Mucosa of stomach (tissue), 1 donor: Measurements from ENCODE around the gene CCL3.
"Not testable (repeated sequence)": the region's sequence is repeated elsewhere in the genome, so short reads cannot be mapped to it uniquely, and the experiment has no call there.

Source experiments
- H3K27me3 ChIP-seq: one replicate; pipeline ENCODE4 v1.7.0; 2013; ENCODE audit warnings: mild to moderate bottlenecking, low read length; ENCODE audit not compliant: control insufficient read depth, insufficient read depth
- H3K36me3 ChIP-seq: one replicate; pipeline ENCODE4 v1.7.0; 2013; ENCODE audit warnings: low read length; ENCODE audit not compliant: control insufficient read depth, insufficient read depth
- H3K4me1 ChIP-seq: one replicate; pipeline ENCODE4 v1.7.0; 2013; ENCODE audit warnings: mild to moderate bottlenecking, low read length; ENCODE audit not compliant: control insufficient read depth, insufficient read depth
- H3K4me3 ChIP-seq: one replicate; pipeline ENCODE4 v1.7.0; 2013; ENCODE audit warnings: low read length
- H3K9ac ChIP-seq: one replicate; pipeline ENCODE4 v1.7.0; 2013; ENCODE audit warnings: mild to moderate bottlenecking, low read length, moderate library complexity
- H3K9me3 ChIP-seq: one replicate; pipeline ENCODE4 v1.7.0; 2013; ENCODE audit warnings: mild to moderate bottlenecking, low read length, moderate library complexity; ENCODE audit not compliant: control insufficient read depth
- donor health status: Pancreatic carcinoma.

CCL3 gene

DNA sequence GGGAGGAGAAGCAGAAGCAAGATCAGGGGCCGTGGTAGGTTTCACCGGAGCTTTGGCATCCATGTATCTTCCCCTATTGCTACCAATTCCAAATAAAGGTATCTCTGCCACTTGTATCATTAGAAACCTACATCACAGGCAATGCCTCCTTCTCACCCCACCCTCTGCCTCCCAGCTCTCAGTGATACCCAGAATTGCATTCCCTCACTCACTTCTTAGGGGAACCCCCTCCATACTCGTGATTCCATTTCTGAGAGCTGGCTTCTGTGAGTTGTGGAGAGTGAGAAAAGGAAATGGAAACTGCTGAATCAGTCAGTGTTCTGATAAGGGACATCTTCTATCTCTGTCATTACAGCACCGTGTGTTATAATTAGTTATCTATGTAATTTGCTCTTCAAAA is 2.3 kb upstream of the CCL3 start:
- Histone ChIP-seq H3K4me1 (no peaks in the 10 kb centered on the region), H3K4me3 (no peak overlapping the region), H3K9me3 (no peaks in the 10 kb centered on the region), H3K36me3 (no peaks in the 10 kb centered on the region), H3K9ac (no peak overlapping the region), H3K27me3 (no peaks in the 10 kb centered on the region)

DNA sequence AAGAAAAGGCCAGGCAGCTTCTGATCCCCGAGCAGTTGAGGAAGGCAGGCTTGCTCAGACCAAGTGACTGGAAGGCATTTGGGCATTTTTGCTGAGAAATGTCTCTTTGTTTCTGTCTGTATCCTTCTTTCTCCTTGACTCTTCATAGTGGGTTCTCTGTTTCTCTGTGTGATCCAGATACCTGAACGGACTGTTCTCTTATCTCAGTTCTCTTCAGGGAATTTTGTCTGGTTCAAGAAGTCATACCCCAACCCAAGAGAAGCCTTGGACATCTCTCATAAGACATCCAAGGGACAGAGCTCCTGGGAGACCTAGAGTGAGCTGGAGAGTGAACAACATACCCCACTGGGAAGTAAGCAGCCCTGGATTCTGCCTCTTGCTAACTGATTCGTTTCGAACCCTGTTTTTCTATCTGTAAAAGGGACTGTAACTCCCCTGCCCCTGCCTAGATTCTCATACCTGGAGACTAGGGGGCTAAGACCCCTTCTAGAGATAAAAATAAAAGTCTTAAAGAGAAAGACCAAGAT is 541 bp downstream of the CCL3 start:
- Histone ChIP-seq H3K27me3 (no peaks in the 10 kb centered on the region), H3K36me3 (no peaks in the 10 kb centered on the region), H3K4me3 (no peak overlapping the region)

DNA sequence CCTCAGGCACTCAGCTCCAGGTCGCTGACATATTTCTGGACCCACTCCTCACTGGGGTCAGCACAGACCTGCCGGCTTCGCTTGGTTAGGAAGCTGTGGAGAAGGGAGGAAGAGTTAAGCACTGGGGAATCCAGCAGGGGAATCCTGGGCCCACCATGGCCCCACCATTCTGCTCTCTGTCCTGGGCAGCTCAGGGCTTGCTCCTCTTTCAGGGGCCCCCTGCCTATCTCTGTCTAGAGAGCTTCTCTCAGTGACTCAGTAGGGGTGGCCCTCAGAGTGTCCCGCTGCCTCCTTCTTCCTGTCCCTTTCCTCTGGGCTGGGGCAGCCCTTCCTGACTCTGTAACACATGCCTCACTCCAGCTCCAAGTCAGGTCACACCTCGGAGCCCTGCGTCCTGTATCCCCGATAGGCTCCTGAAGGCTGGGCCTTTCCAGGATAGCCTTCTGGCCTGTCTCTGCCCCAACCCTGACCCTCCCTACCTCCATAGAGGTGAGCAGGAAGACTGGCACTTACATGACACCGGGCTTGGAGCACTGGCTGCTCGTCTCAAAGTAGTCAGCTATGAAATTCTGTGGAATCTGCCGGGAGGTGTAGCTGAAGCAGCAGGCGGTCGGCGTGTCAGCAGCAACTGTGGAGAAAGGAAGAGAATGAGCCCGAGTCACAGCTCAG is 1.1 kb downstream of the CCL3 start:
- Histone ChIP-seq H3K4me3 (no peak overlapping the region), H3K4me1 (no peaks in the 10 kb centered on the region), H3K36me3 (no peaks in the 10 kb centered on the region), H3K9me3 (no peaks in the 10 kb centered on the region), H3K9ac (no peak overlapping the region), H3K27me3 (no peaks in the 10 kb centered on the region)

More for the DNA sequence above, 541 bp downstream of the CCL3 start:
- Histone ChIP-seq H3K9me3 (no peaks in the 10 kb centered on the region), H3K9ac (no peak overlapping the region), H3K4me1 (no peaks in the 10 kb centered on the region)

DNA sequence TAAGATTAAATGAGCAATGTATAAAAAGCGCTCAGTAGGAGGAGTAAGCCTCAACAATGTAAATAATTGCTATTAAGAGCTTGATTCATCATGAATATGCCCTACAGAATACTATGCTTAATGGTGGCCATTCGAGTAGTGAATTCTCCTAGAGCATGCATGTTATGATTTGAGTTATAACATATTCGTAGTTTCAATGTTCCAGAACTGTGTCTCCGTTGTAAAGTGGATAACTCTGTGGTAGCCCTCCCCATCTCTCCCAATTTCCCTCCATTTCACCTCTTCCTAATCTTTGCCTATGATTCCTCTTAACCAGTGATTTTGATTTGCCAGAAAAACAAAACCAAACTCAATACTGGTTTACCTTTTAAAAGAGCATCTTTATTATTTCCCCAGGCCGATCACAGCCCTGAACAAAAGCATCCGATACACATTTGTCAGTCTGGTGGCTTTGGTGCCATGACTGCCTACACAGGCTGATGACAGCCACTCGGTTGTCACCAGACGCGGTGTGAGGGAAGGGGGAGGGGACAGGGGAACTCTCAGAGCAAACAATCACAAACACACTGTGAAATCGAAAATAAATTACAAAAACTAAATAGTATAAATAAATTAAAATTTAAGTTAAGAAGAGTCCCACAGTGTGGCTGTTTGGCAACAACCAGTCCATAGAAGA is 1.9 kb downstream of the CCL3 start:
- H3K36me3 ChIP-seq, H3K9ac ChIP-seq, H3K9me3 ChIP-seq, H3K27me3 ChIP-seq, H3K4me3 ChIP-seq, H3K4me1 ChIP-seq: not testable (repeated sequence)

DNA sequence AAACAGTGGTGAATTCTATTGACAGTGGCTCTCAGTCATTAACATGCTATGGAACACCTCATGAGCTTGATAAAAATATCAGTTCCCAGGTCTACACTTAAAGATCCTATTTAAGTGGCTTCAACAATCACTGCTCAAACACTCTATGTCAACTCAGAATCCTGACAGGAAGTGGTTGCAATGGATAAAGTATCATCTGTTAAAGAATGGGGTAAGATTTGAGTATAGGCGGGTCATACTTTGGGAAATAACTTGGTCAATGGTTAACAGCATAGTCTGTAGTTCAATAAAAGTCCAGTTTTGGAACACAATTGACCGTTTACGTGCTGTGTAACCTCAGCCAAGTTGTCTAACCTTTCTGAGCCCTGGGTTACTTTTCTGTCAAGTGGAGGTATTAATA is 2.5 kb downstream of the CCL3 start:
- H3K27me3 ChIP-seq, H3K4me3 ChIP-seq, H3K9ac ChIP-seq, H3K36me3 ChIP-seq, H3K9me3 ChIP-seq, H3K4me1 ChIP-seq: not testable (repeated sequence)

DNA sequence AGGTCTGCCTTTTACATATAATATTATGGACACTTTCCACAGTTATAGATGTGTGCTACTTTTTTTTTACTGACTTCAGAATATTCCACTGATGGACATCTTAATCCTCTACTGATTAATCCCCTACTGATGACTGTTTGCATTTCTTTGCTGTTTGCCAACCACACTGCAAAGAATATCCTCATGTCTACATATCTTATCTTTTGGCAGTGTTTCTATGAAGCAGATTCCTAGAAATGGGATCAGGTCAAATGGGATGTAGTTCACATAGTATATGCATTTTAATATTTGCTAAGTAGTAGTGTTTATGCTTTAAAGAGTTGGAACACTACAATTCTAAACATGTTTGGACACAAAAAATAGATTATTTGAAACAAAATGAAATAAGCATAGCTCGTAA is 3.2 kb downstream of the CCL3 start:
- Histone ChIP-seq H3K36me3 (no peaks in the 10 kb centered on the region), H3K9ac (no peak overlapping the region), H3K4me1 (no peaks in the 10 kb centered on the region), H3K27me3 (no peaks in the 10 kb centered on the region), H3K4me3 (no peak overlapping the region), H3K9me3 (no peaks in the 10 kb centered on the region)

DNA sequence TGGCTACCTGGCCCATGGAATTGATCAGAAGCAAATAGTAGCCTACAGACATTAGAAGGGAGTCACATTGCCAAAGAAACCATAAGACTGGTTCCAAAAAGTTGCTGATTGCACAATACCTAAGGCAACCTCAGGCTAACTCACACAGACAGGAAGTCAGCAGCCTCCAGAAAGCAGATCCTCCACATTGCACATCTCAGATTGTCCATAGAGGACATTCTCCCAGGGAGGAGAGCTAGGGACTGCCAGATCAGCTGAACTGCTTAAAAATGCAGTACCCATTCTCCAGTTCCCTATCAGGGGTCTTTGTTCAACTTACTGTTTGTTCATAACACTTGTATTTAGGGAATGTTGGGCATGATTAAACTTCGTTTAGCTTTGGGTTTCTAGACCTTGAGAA is 4.2 kb downstream of the CCL3 start:
- H3K27me3 ChIP-seq: no peaks in the 10 kb centered on the region
- H3K9ac ChIP-seq: no peak overlapping the region
- no peak overlapping the region for H3K4me3 ChIP-seq
- H3K9me3 ChIP-seq: no peaks in the 10 kb centered on the region
- H3K36me3 ChIP-seq: no peaks in the 10 kb centered on the region
- H3K4me1 ChIP-seq: no peaks in the 10 kb centered on the region

DNA sequence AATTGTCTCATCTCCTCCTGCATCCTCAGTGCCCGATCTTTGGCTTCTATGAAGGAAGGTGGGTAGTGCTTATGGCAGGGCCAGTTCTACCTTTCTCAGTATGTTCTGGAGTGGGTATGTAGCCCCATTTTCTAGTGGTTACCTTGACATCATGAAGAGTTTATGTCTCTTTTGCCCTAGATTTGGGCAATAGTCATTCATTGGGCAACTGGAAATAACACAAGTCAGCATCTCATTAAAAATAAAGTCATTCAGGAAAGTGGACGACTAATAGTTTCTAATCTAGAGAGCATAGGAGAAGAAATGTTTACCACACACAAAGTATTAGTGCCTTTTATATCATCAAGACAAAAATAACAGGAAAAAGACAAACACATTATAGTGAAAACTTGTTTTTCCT is 6.3 kb downstream of the CCL3 start:
- not testable (repeated sequence) for H3K4me1 ChIP-seq, H3K27me3 ChIP-seq, H3K4me3 ChIP-seq, H3K9ac ChIP-seq, H3K36me3 ChIP-seq, H3K9me3 ChIP-seq

DNA sequence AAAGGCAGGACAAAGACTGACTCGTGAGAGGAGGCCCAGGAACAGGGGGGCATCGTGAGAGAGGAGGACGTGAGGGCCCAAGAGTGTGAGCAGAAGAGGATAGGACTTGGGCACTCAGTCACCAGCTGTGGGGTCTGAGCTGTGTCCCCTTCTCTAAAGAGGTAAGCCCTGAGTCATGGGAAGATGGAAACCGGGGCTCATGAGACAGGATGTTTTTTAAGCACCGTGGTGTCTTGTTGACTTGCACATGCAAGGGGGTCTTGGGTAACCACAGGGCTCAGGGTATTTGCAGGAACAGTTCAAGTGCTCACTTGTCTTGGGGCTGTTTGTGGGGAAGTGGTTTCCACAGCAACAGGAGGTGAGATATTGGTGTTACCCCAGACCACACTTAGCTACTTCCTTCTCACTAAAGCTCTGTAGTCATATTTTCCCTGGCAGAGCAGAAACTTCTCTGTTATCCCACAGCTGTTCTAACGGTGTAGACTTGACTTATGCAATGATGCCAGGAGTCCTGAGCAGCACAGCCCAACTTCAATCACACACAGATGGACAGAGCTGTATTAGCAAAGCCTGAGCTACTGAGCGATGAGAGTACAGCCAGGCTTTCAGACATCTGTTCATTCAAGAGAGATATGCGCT is 7.3 kb downstream of the CCL3 start:
- not testable (repeated sequence) for H3K36me3 ChIP-seq, H3K4me1 ChIP-seq, H3K9ac ChIP-seq, H3K27me3 ChIP-seq, H3K4me3 ChIP-seq, H3K9me3 ChIP-seq

DNA sequence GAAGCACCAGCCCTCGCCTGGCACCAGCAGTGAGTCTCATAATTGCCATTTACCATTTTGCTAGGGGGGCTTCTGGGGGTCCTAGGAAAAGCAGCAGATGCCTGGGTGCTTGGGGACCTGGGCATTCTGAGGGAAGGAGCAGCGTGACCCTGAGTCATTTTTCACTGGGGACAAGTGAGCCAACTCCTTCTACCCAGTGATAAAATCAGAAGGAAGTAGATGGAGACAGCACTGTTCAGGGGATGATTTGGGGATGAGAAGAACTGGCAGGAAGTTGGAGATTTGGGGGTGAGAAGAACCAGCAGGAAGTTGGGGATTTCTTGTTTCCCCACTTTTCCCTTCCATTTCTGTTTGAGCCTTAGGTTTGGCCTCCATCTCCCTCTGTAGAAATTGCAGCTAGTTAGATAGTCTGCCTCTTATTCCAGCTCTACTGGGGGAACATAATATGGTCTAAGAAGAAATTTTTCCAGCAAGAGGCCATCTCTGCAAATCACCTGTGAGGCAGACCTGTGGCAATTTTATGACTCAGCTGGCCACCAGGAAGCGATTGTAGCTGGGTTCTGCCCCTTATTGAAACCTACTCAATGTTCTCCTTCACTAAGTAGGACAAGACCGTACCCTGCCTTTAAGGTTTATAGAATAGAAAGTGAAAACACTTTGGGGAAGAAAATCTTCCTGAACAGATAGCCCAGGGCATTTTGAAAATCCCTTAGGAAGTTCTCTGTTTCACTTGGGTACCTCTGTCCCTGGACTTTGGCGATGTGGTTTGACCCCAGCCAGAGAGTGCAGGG is 8.1 kb downstream of the CCL3 start:
- H3K4me1 ChIP-seq, H3K9ac ChIP-seq, H3K4me3 ChIP-seq, H3K9me3 ChIP-seq, H3K36me3 ChIP-seq, H3K27me3 ChIP-seq: not testable (repeated sequence)

DNA sequence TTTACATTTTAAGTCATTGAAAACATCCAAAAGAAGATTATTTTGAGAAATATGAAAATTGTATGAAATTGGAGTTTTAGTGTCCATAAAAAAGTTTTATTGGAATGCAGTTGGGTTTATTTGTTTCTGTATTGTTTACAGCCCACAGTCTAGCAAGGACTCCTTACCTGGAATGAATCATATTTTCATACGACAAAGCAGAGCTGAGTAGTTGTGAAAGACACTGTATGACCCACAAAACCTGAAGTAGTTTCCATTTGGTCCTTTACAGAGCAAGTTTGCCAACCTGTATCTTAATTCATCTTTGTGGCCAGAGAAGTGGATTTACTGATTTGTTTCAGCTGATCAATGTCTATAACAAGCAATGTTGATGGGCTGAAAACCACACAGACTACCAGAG is 15.6 kb downstream of the CCL3 start:
- Histone ChIP-seq H3K36me3 (no peaks in the 10 kb centered on the region), H3K4me3 (no peak overlapping the region), H3K9ac (no peak overlapping the region), H3K27me3 (no peaks in the 10 kb centered on the region), H3K9me3 (no peaks in the 10 kb centered on the region), H3K4me1 (no peaks in the 10 kb centered on the region)
